ENCODE data around the gene ONECUT1. TPM values are rescaled to one million over a fixed set of nuclear protein-coding genes. Genes with fewer than 3 reads are reported as not detected.

ONECUT1 gene
- total and polyA plus RNA-seq, 2 of the 8 experiments (the other 6 are each of a cell fraction or from before 2014, with no cell fraction given), result 0.65 to 6.4 TPM

- WGBS, 2 experiments (ENCODE audit: extremely low coverage in 1 of 2, insufficient coverage in 1 of 2, insufficient read length in 1 of 2, insufficient replicate concordance in 2 of 2, low coverage in 1 of 2, low lambda C conversion rate in 2 of 2, missing lambda C conversion rate in 1 of 2), result 88% methylated on average over 5 of the region's 5 CpGs; no CpG with 5 or more reads in 1 of the 2 experiments
- no peaks in the 10 kb centered on the region for H3K79me2 ChIP-seq (ENCODE audit: control insufficient read depth in 1 of 2, insufficient read depth in 2 of 2, low read length in 2 of 2)
- no peak overlapping the region for H3K9ac ChIP-seq (replicated peaks in 1 of 4; ENCODE audit: extremely low read depth in 1 of 4, low read depth in 3 of 4, low read length in 3 of 4)
- no peak overlapping the region for H4K91ac ChIP-seq (replicated peaks; ENCODE audit: insufficient read length, low read length)
- H2AFZ ChIP-seq (ENCODE audit: low read length), result no peak overlapping the region; the same call in 1 of the 2 replicates
- ChIA-PET POLR2A (ENCODE audit: partially characterized antibody) (no interaction called here), CTCF (ENCODE audit: partially characterized antibody) (no interaction called here)
- H3K27ac ChIP-seq (ENCODE audit: low read depth, low read length), result no peak overlapping the region
- no peak overlapping the region for H4K5ac ChIP-seq (ENCODE audit: insufficient read length, low read depth, low read length)
- H3K36me3 ChIP-seq (ENCODE audit: control insufficient read depth in 2 of 4, insufficient read depth in 4 of 4, low read length in 3 of 4), result no peaks in the 10 kb centered on the region
- no peaks in the 10 kb centered on the region; a peak in 1 of 7 replicates for H3K27me3 ChIP-seq (replicated peaks in 1 of 4; ENCODE audit: control insufficient read depth in 3 of 4, extremely low read depth in 1 of 4, insufficient read depth in 3 of 4, low read length in 3 of 4)
- no peaks in the 10 kb centered on the region for H3K79me1 ChIP-seq (ENCODE audit: low read depth, low read length)
- no peak overlapping the region for H3K14ac ChIP-seq (ENCODE audit: insufficient read length)
- no peak overlapping the region for H2BK5ac ChIP-seq (ENCODE audit: low read depth, low read length)
- no peak overlapping the region for H2BK15ac ChIP-seq (ENCODE audit: low read length)
- H2BK120ac ChIP-seq (replicated peaks; ENCODE audit: low read depth, low read length), result no peak overlapping the region
- no peak overlapping the region for H3K56ac ChIP-seq (replicated peaks; ENCODE audit: insufficient read length, low read depth, low read length)
- H3K4me3 ChIP-seq (ENCODE audit: extremely low read depth in 1 of 4, insufficient read depth in 2 of 4, low read depth in 3 of 4, low read length in 4 of 4), result no peak overlapping the region
- no peak overlapping the region for H4K8ac ChIP-seq (ENCODE audit: extremely low read depth, insufficient read depth, low read length)
- no peaks in the 10 kb centered on the region for H3K4me1 ChIP-seq (replicated peaks in 1 of 4; ENCODE audit: control insufficient read depth in 3 of 4, insufficient read depth in 4 of 4, low read length in 3 of 4)
- no peak overlapping the region for H2BK20ac ChIP-seq (ENCODE audit: low read length)
- no peak overlapping the region for H3K4me2 ChIP-seq (ENCODE audit: insufficient read depth in 1 of 2, low read depth in 2 of 2, low read length in 2 of 2)
- no peaks in the 10 kb centered on the region for H3K9me3 ChIP-seq (ENCODE audit: insufficient read depth in 2 of 2, low read depth in 1 of 2, low read length in 1 of 2)
- no peaks in the 10 kb centered on the region for H3K23me2 ChIP-seq (ENCODE audit: low read depth, low read length)
- no peaks in the 10 kb centered on the region for H4K20me1 ChIP-seq (replicated peaks in 1 of 2; ENCODE audit: control insufficient read depth in 1 of 2, insufficient read depth in 2 of 2, low read length in 2 of 2)
- no peak overlapping the region for H3K18ac ChIP-seq (ENCODE audit: extremely low read depth, low read length)
- FAIRE-seq (no peak), DNase-seq (ENCODE audit: low read depth in 1 of 2, low spot score in 2 of 2) (no peak)
- H2AK5ac ChIP-seq (ENCODE audit: low read depth, low read length), result no peak overlapping the region
- H3K23ac ChIP-seq (ENCODE audit: insufficient read length), result no peak overlapping the region
- no peak overlapping the region for H2BK12ac ChIP-seq (ENCODE audit: low read depth, low read length)
- no peak overlapping the region for H3K4ac ChIP-seq (replicated peaks; ENCODE audit: insufficient read length, low read depth, low read length)
- TF ChIP-seq RBBP5 (IDR thresholded peaks at IDR 0.05; ENCODE audit: borderline replicate concordance, low read depth, low read length) (no peak), RAD21 (IDR thresholded peaks at IDR 0.05 in 1 of 2, conservative IDR thresholded peaks at IDR 0.05 in 1 of 2; ENCODE audit: low read depth in 2 of 2, low read length in 2 of 2) (no peak), CHD2 (IDR thresholded peaks at IDR 0.05; ENCODE audit: low read length) (no peak), ZNF274 (IDR thresholded peaks at IDR 0.05; ENCODE audit: borderline replicate concordance, extremely low read depth, low read length) (no peak), KDM1A (IDR thresholded peaks at IDR 0.05; ENCODE audit: borderline replicate concordance, low read length) (no peak), EZH2 (IDR thresholded peaks at IDR 0.05; ENCODE audit: low read depth, low read length, severe bottlenecking) (no peak), NRF1 (IDR thresholded peaks at IDR 0.05; ENCODE audit: low read depth, low read length) (no peak), SIN3A (conservative IDR thresholded peaks at IDR 0.05 in 1 of 2, IDR thresholded peaks at IDR 0.05 in 1 of 2; ENCODE audit: low read depth in 1 of 2, low read length in 2 of 2) (no peak), MAFK (IDR thresholded peaks at IDR 0.05; ENCODE audit: low read depth, low read length) (no peak), SP2 (IDR thresholded peaks at IDR 0.05; ENCODE audit: low read length) (no peak), TEAD4 (IDR thresholded peaks at IDR 0.05; ENCODE audit: low read depth, low read length) (no peak)
- TF ChIP-seq, protein P1, sequence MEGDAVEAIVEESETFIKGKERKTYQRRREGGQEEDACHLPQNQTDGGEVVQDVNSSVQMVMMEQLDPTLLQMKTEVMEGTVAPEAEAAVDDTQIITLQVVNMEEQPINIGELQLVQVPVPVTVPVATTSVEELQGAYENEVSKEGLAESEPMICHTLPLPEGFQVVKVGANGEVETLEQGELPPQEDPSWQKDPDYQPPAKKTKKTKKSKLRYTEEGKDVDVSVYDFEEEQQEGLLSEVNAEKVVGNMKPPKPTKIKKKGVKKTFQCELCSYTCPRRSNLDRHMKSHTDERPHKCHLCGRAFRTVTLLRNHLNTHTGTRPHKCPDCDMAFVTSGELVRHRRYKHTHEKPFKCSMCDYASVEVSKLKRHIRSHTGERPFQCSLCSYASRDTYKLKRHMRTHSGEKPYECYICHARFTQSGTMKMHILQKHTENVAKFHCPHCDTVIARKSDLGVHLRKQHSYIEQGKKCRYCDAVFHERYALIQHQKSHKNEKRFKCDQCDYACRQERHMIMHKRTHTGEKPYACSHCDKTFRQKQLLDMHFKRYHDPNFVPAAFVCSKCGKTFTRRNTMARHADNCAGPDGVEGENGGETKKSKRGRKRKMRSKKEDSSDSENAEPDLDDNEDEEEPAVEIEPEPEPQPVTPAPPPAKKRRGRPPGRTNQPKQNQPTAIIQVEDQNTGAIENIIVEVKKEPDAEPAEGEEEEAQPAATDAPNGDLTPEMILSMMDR (IDR thresholded peaks at IDR 0.05; ENCODE audit: control extremely low read depth in 1 of 3, insufficient read depth in 1 of 3, low read depth in 1 of 3, low read length in 3 of 3), result no peak
Measured at GRCh38 chr15:52715411-52715810, 74.7 kb downstream of the ONECUT1 start.
